Thyroid gland (tissue), 4 donors: ENCODE results near the gene OTOP3.
"Not testable (repeated sequence)": the region's sequence is repeated elsewhere in the genome, so short reads cannot be mapped to it uniquely, and the experiment has no call there.

ENCODE experiments used
- CTCF ChIP-seq, 6 experiments: fragments of 200-600 bp in 3 of 6; fragments of 450-650 bp in 3 of 6; sonication (generic) in 3 of 6; IDR thresholded peaks; one replicate each; pipeline ENCODE4 v1.5.1; 2016 to 2019; ENCODE audit warnings: antibody characterized with exemption in 6 of 6, mild to moderate bottlenecking in 2 of 6, inconsistent platforms in 1 of 6, moderate library complexity in 1 of 6
- POLR2A ChIP-seq, 2 donors: fragments of 450-650 bp; IDR thresholded peaks; one replicate each; pipeline ENCODE4 v1.6.1; 2017; ENCODE audit warnings: antibody characterized with exemption in 2 of 2, mild to moderate bottlenecking in 2 of 2, moderate library complexity in 1 of 2

- TF ChIP-seq CTCF, POLR2A (IDR thresholded peaks at IDR 0.05): not testable (repeated sequence)
Observed at GRCh38 chr17:74909097-74909496, 26.6 kb upstream of the OTOP3 start.
